OCI-LY1 (cell line): ENCODE data around the gene CH25H.

Experiments used
- H2AFZ ChIP-seq: fragments of 200-600 bp; sonication (generic), shearing (Covaris generic); 2 replicates; pipeline ENCODE4 v1.6.0; 2014; ENCODE audit warnings: antibody characterized with exemption, mild to moderate bottlenecking, low read length
- H3F3A ChIP-seq: fragments of 200-600 bp; sonication (generic), shearing (Covaris generic); 2 replicates; pipeline ENCODE4 v1.6.0; 2014; ENCODE audit warnings: mild to moderate bottlenecking, antibody characterized with exemption, low read length, moderate library complexity; ENCODE audit not compliant: insufficient read depth
- H3K27ac ChIP-seq: fragments of 200-600 bp; sonication (generic); 2 replicates; pipeline ENCODE4 v1.5.1; 2014; ENCODE audit warnings: low read length, mixed run types, mild to moderate bottlenecking, low read depth; ENCODE audit not compliant: poor library complexity, severe bottlenecking
- H3K27me3 ChIP-seq: fragments of 200-600 bp; sonication (generic); 2 replicates; pipeline ENCODE4 v1.6.0; 2014; ENCODE audit warnings: antibody characterized with exemption, mild to moderate bottlenecking, low read length, moderate library complexity; ENCODE audit not compliant: insufficient read depth
- H3K36me3 ChIP-seq: fragments of 200-600 bp; sonication (generic); 2 replicates; pipeline ENCODE4 v1.6.1; 2014; ENCODE audit warnings: mild to moderate bottlenecking, antibody characterized with exemption, low read length, moderate library complexity, mixed read lengths; ENCODE audit not compliant: insufficient read depth
- H3K4me1 ChIP-seq: fragments of 200-600 bp; sonication (generic); 2 replicates; pipeline ENCODE4 v1.5.1; 2014; ENCODE audit warnings: mild to moderate bottlenecking, low read length, moderate library complexity; ENCODE audit not compliant: insufficient read depth, severe bottlenecking
- H3K4me2 ChIP-seq: fragments of 200-600 bp; sonication (generic), shearing (Covaris generic); 2 replicates; pipeline ENCODE4 v1.6.1; 2014; ENCODE audit warnings: low read length
- H3K4me3 ChIP-seq: fragments of 200-600 bp; sonication (generic); 2 replicates; pipeline ENCODE4 v1.5.1; 2014; ENCODE audit warnings: low read length, low read depth, mild to moderate bottlenecking, mixed read lengths; ENCODE audit not compliant: poor library complexity, severe bottlenecking
- H3K79me2 ChIP-seq: fragments of 200-600 bp; shearing (Covaris generic); 2 replicates; pipeline ENCODE4 v1.6.1; 2016; ENCODE audit warnings: mixed run types, low read length, mixed read lengths; ENCODE audit not compliant: insufficient read depth
- H3K9ac ChIP-seq: fragments of 200-600 bp; sonication (generic), shearing (Covaris generic); 2 replicates; pipeline ENCODE4 v1.6.1; 2014; ENCODE audit warnings: mild to moderate bottlenecking, low read length, mixed read lengths
- H3K9me2 ChIP-seq: fragments of 200-600 bp; sonication (generic), shearing (Covaris generic); 2 replicates; pipeline ENCODE4 v1.6.1; 2014; ENCODE audit warnings: low read depth, mild to moderate bottlenecking, low read length, mixed read lengths
- H3K9me3 ChIP-seq: fragments of 200-600 bp; shearing (Covaris generic); 2 replicates; pipeline ENCODE4 v1.6.1; 2014; ENCODE audit warnings: low read length, mixed read lengths
- H4K20me1 ChIP-seq: fragments of 200-600 bp; sonication (generic), shearing (Covaris generic); 2 replicates; pipeline ENCODE4 v1.6.0; 2016; ENCODE audit warnings: mild to moderate bottlenecking, low read length; ENCODE audit not compliant: insufficient read depth
- EZH2 ChIP-seq: fragments of 200-600 bp; sonication (generic), shearing (Covaris generic); IDR thresholded peaks from 2 replicates; pipeline ENCODE4 v1.8.0; 2017; ENCODE audit warnings: borderline replicate concordance, mixed run types, mild to moderate bottlenecking, antibody characterized with exemption, low read length, moderate library complexity, mixed read lengths
- TF ChIP-seq, protein P1 (sequence below): fragments of 200-600 bp; sonication (generic), shearing (Covaris generic); IDR thresholded peaks from 2 replicates; pipeline ENCODE4 v1.5.1; 2017; ENCODE audit warnings: mild to moderate bottlenecking, antibody characterized with exemption, low read length, moderate library complexity, mixed read lengths

The CH25H gene

DNA sequence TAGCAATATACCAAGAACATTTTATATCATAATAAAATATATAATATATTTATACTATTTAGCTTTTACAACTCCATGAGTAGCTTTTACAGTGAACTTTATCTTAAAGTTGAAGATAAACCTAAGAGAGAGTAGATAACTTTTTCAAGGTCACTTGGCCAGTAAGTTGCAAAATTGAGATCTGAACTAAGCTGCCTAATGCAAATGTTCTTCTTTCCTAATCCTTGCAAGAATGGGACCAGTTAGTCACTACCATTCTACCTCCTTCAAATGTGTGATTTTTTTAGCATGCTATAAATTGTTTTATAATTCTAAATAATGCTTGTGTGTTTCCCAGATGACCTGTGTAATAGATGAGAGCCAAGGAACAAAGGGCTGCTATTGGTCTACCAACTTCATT is 47.8 kb downstream of the CH25H start:
- no peak overlapping the region for H2AFZ ChIP-seq
- no peak overlapping the region for H3K27ac ChIP-seq
- no peak overlapping the region for H3K4me3 ChIP-seq
- no peaks in the 10 kb centered on the region for H4K20me1 ChIP-seq
- no peaks in the 10 kb centered on the region for H3K27me3 ChIP-seq
- H3K9me3 ChIP-seq: no peaks in the 10 kb centered on the region
- no peak overlapping the region for H3K9ac ChIP-seq
- no peaks in the 10 kb centered on the region for H3F3A ChIP-seq
- no peaks in the 10 kb centered on the region for H3K4me1 ChIP-seq
- no peaks in the 10 kb centered on the region for H3K79me2 ChIP-seq
- no peaks in the 10 kb centered on the region for H3K9me2 ChIP-seq
- no peaks in the 10 kb centered on the region for H3K36me3 ChIP-seq
- TF ChIP-seq, protein P1, sequence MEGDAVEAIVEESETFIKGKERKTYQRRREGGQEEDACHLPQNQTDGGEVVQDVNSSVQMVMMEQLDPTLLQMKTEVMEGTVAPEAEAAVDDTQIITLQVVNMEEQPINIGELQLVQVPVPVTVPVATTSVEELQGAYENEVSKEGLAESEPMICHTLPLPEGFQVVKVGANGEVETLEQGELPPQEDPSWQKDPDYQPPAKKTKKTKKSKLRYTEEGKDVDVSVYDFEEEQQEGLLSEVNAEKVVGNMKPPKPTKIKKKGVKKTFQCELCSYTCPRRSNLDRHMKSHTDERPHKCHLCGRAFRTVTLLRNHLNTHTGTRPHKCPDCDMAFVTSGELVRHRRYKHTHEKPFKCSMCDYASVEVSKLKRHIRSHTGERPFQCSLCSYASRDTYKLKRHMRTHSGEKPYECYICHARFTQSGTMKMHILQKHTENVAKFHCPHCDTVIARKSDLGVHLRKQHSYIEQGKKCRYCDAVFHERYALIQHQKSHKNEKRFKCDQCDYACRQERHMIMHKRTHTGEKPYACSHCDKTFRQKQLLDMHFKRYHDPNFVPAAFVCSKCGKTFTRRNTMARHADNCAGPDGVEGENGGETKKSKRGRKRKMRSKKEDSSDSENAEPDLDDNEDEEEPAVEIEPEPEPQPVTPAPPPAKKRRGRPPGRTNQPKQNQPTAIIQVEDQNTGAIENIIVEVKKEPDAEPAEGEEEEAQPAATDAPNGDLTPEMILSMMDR: no peak
- TF ChIP-seq EZH2: no peak
- no peak overlapping the region for H3K4me2 ChIP-seq

DNA sequence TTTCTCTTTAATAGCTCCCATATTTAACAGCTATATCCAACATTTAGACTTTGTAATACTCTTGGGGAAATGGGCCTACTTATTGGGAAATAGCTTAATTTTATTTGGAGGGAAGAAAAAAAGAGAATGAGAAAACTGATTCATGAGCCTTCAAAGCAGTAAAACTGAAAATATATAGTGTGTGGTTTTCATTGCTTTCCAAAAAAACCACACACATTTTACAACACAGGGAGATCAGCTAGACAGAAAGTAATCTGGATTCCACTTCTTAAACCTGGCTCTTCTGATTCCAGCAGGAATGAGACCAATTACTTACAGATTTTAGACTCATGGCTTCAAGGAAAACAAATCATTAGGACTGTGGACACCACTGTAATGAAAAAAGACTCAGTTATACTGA is 48.7 kb downstream of the CH25H start:
- H3K27ac ChIP-seq: no peak overlapping the region
- H2AFZ ChIP-seq: no peak overlapping the region
- no peak for TF ChIP-seq EZH2
- no peaks in the 10 kb centered on the region for H3K9me3 ChIP-seq
- H4K20me1 ChIP-seq: no peaks in the 10 kb centered on the region
- H3F3A ChIP-seq: no peaks in the 10 kb centered on the region
- no peak overlapping the region for H3K4me3 ChIP-seq
- H3K4me1 ChIP-seq: no peaks in the 10 kb centered on the region
- H3K79me2 ChIP-seq: no peaks in the 10 kb centered on the region
- no peak overlapping the region for H3K9ac ChIP-seq
- no peak overlapping the region for H3K4me2 ChIP-seq
- H3K36me3 ChIP-seq: no peaks in the 10 kb centered on the region
- H3K9me2 ChIP-seq: no peaks in the 10 kb centered on the region
- H3K27me3 ChIP-seq: no peaks in the 10 kb centered on the region

DNA sequence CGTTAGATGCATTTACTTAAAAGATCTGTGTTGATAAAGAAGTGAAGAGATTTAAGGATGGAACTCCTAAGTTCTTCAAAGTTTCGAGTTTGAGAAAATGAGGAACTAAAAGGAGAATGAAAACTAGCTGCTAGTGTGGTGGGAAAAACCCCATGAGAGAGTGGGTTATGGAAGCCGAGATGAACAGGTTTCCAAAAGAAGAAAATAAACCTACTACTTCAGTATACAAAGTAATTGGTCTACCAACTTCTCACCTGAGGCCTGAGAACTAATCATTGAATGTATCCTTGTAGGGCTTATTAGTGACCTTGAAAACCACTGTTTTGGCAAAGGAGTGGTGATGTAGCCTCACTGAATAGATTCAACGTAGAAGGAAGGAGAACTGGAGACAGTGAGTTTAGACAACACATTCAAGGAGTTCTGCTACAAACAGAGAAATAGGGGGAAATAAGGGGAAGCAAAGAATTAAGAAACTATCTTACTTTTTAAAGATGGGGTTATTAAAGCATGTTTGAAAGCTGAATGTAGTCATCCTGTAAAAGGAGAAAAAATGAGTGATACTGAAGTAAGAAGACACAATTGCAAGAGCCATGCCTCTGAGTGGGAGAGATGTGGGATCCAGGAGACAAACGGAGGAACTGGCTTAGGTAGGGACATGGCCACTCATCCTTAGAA is 50.8 kb downstream of the CH25H start:
- Histone ChIP-seq H3K4me2 (no peak overlapping the region), H3K36me3 (no peaks in the 10 kb centered on the region), H3K4me3 (no peak overlapping the region), H3K9me3 (no peaks in the 10 kb centered on the region), H3K4me1 (no peaks in the 10 kb centered on the region), H3K9me2 (no peaks in the 10 kb centered on the region), H2AFZ (no peak overlapping the region), H3K9ac (no peak overlapping the region), H3F3A (no peaks in the 10 kb centered on the region), H4K20me1 (no peaks in the 10 kb centered on the region), H3K27me3 (no peaks in the 10 kb centered on the region), H3K27ac (no peak overlapping the region), H3K79me2 (no peaks in the 10 kb centered on the region)
- TF ChIP-seq, protein P1: no peak
- TF ChIP-seq EZH2: no peak
